Fibroblast of skin of back (primary cell): ENCODE results near the gene ARHGEF4.
"Not testable (repeated sequence)": the region's sequence is repeated elsewhere in the genome, so short reads cannot be mapped to it uniquely, and the experiment has no call there.

Experiments
- DNase-seq: peaks from one replicate; pipeline ENCODE4 v3.0.0-alpha.2; 2013

The ARHGEF4 gene

DNA sequence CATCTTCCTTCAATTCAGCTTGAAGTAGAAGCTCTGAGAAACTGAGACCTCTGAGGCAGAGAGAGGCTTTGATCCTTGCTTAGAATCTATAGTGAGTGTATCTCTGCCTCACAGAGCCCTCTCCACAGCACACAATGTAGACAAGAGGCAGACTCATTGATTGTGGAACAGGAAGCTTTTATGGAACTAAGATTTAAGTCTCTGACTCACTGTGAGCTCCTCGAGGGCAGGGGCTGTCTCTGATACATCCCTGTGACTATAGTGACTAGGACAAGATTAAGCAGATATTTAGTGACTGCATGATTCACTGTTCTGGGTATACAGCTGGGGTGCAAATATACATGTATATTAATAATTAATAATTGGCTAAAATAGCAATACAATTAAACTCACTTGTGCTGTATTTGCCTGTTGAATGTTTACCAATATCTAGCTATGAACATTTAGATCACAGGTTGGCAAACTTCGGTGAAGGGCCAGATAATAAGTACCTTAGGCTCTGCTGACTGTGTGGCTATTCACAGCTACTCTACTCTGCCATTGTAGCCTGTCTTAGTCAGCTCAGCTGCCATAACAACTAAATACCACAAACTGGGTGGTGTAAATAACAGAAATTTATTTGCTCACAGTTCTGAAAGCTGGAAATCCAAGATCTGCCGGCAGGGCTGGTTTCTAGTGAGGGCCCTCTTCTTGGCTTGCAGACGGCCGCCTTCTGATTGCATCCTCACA is 54.4 kb downstream of the ARHGEF4 start:
- DNase-seq: no peak

GRCh38 chr2:130891966-130892365 is 55.3 kb downstream of the ARHGEF4 start:
- DNase-seq: no peak

- DNase-seq: no peak
These were observed 56.4 kb downstream of the ARHGEF4 start for GRCh38 chr2:130892793-130893785.

DNA sequence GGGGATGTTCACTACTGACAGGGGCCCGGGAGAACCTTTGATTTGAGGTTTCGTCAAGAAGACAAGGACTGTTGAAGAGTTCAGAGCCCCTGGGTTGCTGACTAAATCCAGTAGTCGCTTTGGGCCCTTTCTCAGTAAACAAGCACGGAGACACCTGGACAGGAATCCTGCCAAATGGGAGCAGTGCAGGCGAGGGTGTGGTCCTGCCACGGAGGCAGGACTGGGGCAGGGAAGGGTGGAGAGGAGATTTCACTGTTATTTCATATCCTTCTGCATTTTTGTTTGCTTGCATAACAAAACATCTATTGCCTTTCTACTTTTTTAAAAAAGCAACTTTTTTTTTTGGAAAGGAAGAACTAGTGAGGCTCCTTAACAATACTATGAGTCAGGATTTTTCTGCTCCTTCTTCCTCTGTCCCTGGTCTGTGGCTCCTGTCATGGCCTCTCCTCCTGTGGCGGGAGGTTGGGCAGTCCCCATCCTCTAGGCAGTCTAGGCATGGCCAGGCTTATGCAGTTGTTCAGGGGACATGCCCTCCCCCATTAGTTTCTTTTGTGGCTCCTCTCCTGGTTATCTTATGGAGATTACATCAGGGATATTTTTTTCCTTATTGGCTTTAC is 57.7 kb downstream of the ARHGEF4 start:
- DNase-seq: no peak

DNA sequence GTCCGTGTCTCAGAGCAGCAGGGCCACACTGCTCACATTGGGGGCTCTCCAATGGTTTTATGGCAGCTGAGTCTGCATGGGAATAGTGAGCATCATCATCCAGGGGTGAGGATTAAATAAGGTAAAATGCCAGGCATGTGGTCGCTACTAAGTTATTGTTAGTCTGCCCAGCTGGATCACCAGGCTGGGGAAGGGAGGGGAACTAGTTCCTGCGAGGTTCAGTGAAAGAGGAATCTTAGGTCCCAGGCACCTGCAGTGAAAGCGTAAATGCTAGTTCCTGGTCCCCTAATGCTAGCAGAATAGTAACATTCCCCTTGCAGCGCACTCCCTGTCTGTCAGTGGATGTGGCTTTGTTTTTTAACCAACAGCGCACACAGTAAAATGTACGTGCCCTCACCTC is 60.1 kb downstream of the ARHGEF4 start:
- no peak for DNase-seq

DNA sequence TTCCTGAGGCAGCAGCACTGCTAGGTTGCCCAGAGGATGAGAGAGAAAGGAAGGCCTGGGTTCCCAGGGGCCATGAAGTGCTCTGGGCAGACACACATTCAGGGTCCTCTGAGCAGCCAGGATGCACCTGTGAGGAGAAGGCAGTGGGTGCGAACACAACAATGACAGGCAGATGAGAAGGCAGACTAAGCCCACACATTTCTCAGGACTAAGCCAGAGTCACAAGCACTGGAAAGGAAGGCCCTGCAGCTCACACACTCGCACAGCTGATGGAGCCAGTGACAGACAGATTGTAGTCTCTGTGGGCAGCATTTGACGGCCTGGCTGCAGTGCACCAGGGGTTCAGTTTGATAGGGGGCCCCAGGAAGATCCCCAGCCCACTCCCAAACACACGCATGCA is 61.8 kb downstream of the ARHGEF4 start:
- DNase-seq: no peak

- no peak for DNase-seq
These were observed 62.6 kb downstream of the ARHGEF4 start for GRCh38 chr2:130899306-130899705.

DNA sequence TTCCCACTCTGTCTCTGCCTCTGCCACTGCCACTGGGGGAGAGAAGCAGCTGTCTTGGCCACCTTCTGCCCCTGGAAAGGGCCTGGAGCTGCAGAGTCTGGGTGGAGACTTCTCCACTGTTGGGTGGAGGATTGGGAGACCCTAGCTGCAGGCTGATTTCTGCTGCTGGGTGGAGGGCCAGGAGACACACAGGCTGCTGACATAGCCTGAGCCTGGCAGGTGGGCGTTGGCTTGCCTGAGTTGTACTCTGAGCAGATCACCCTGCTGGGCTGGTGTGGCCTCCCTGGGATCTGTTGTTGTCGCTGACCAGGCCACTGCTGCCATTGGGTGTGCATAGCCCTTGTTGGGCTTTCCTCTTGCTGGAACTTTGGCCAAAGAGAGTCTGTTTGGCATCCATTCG is 64.3 kb downstream of the ARHGEF4 start:
- DNase-seq: no peak

- DNase-seq: not testable (repeated sequence)
These were observed 64.9 kb downstream of the ARHGEF4 start for GRCh38 chr2:130901626-130902025.

DNA sequence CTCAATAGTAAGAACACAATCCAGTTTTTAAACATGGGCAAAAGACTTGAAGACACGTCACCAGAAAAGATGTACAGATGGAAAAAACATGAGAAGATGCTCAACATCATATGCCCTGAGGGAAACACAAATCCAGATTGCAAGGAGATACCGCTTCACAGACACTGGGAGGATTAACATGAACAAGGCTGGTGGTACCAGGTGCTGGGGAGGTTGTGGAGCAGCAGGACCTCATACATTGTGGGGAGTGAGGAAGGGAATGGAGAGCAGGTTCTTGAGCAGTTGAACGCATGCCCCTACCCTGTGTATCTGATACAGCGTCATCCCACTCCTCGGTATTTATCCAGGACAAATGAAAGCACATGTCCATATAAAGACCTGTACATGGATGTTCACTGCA is 72.1 kb downstream of the ARHGEF4 start:
- no peak for DNase-seq

GRCh38 chr2:130910931-130911330 is 74.2 kb downstream of the ARHGEF4 start:
- no peak for DNase-seq

DNA sequence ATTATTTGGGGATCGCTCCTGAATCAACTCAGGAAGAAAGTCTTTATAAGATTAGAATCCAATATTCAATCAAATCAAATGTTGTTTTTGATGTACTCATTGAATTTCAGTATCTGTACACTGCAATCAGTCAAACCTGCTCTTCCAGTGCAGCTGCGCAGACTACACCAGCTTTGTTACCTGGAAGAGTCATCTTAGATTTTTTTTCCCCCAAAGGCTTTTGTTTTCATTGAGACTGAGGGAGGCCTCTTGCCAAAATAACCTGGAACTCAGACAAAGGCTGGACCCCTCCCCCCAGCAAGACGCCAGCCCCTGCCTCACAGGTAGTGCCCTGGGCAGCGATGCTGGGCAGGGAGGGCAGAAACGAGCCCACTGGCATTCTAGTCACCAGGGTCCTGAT is 74.8 kb downstream of the ARHGEF4 start:
- no peak for DNase-seq

GRCh38 chr2:130911996-130912395 is 75.3 kb downstream of the ARHGEF4 start:
- DNase-seq: no peak

- no peak for DNase-seq
These were observed 75.8 kb downstream of the ARHGEF4 start for GRCh38 chr2:130912471-130912870.

DNA sequence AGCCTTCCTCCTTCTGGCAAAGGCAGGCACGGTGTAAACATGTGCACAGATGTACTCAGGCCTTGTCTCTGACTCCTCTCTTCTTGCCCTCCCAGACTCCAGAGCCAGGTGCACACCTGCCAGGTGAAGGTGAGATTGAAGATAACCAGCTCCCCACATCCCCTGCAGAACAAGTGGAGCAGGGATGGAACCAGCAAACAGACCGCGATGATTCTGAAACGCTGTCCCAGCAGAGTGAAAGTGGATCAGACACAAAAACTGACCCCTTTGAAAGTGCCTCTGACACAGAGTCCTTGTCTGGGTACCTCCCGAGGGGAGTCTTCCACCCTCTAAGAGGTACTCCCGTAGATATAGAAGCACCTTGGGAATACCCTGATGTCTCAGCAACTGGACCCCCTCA is 77.2 kb downstream of the ARHGEF4 start:
- no peak for DNase-seq

DNA sequence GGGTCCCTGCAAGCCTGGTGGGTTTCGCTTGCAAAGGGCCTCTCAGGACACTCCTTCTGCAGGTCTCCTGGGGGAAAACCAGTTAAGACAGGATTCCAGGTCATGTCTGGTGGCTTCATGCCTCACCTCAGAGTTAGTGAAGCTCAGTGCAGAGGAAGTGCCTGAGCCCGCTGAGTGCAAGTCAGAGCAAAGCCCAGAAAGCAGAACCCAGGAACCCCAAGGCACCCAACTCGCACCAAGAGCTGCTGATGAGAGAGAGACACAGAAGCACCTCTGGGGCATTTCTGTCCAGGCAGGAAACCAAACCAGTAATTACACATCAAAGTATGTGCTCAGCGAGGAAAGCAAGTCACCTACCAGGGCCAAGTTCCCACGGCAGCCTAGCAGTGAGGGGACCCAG is 78.4 kb downstream of the ARHGEF4 start:
- no peak for DNase-seq

DNA sequence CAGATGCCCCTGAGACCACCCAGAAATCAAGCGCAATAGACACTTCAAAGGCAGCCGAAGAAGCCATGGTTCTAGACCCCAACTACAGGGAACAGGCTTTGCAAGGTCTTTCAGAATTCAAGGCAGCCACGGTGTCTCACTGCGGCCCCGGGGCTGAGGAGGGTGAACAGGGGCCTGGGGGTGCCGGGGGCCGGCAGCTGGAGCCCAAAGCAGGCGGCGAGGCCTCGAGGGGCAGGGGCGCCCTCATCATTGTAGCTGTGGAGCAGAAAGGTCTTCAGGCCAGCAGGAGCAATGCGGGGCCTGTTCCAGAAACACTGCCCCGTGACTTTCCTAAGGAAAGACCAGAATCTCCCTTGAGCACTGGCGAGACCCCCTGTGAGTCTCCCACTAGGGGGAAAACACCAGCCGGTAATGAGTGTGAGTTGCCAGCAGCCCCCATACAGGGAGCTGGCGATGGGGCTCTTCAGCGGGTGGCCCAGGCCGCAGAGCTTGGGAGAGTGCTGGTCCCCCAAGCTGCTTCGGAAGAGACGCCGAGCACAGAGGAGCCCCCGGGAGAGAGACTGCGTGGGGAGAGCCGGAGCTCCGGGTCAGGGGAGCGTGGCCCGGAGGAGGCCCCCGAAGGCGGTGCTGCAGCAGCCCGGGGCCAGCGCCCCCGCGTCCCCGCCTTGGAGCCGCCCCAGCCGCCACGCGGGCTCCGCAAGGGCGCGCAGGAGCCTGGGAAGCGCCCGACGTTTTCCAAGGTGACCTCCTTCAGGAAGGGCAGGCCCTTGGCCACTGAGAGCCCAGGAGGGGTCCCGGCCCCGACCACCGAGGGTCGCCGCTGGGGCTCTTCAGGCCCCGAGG is 79.1 kb downstream of the ARHGEF4 start:
- no peak for DNase-seq

- DNase-seq: no peak
These were observed 79.7 kb downstream of the ARHGEF4 start for GRCh38 chr2:130916438-130916705.

- no peak for DNase-seq
These were observed 80.4 kb downstream of the ARHGEF4 start for GRCh38 chr2:130917006-130917688.

GRCh38 chr2:130918393-130918792 is 81.7 kb downstream of the ARHGEF4 start:
- DNase-seq: no peak

DNA sequence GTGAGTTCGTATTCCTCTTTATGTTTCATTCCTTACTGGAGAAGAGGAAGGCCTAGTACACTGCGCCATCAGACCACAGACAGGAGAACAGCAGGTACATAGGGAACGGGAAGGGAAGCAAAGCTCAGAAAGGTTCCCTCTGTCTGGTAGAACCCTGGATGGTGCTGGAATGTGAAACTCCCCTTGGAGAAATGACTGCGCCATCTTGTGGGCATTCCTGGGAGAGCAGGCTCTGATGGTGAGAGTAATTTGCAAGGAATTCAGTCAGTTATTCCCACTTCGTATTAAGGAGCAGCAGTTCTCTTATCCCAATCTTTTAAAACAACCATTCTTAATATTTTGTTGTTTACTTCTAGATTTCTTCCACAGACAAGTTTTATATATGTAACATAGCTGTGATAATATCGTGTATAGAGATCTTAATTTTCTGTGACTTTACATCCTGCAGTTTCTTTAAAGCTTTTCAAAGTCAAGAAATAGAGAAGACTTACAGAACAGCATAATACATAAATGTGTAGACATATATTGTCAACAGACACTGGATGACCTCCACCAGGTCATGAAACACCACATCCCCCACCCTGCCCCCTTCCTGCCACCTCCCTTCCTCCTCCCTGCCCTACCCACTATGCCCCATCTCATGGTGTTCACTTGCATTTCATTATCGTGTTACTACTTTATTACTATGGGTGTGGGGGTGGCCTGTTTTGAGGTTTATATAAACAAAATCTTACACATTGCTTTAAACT is 83.9 kb downstream of the ARHGEF4 start:
- DNase-seq: peak; percentile 59
